Measurements from ENCODE around the gene GINS2.

- no peak for TF ChIP-seq SIN3A (IDR thresholded peaks at IDR 0.05; ENCODE audit: low read depth)
- TF ChIP-seq, protein P1, sequence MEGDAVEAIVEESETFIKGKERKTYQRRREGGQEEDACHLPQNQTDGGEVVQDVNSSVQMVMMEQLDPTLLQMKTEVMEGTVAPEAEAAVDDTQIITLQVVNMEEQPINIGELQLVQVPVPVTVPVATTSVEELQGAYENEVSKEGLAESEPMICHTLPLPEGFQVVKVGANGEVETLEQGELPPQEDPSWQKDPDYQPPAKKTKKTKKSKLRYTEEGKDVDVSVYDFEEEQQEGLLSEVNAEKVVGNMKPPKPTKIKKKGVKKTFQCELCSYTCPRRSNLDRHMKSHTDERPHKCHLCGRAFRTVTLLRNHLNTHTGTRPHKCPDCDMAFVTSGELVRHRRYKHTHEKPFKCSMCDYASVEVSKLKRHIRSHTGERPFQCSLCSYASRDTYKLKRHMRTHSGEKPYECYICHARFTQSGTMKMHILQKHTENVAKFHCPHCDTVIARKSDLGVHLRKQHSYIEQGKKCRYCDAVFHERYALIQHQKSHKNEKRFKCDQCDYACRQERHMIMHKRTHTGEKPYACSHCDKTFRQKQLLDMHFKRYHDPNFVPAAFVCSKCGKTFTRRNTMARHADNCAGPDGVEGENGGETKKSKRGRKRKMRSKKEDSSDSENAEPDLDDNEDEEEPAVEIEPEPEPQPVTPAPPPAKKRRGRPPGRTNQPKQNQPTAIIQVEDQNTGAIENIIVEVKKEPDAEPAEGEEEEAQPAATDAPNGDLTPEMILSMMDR (IDR thresholded peaks at IDR 0.05 in 2 of 3, conservative IDR thresholded peaks at IDR 0.05 in 1 of 3; ENCODE audit: borderline replicate concordance in 1 of 3, insufficient read depth in 1 of 3, low read depth in 2 of 3, low read length in 2 of 3) = no peak
- no peak for TF ChIP-seq MAX (IDR thresholded peaks at IDR 0.05)
- TF ChIP-seq EGR1 (IDR thresholded peaks at IDR 0.05; ENCODE audit: low read depth) = no peak
- TF ChIP-seq CEBPB (IDR thresholded peaks at IDR 0.05; ENCODE audit: low read depth) = no peak
- TF ChIP-seq YY1 (IDR thresholded peaks at IDR 0.05; ENCODE audit: extremely low read depth, insufficient replicate concordance, low read depth, low read length) = no peak
- no peak for TF ChIP-seq EZH2 (IDR thresholded peaks at IDR 0.05)
- no peak for TF ChIP-seq ZBTB33 (IDR thresholded peaks at IDR 0.05; ENCODE audit: extremely low read depth, insufficient replicate concordance, low read length)
- no peak for TF ChIP-seq POLR2A (IDR thresholded peaks at IDR 0.05; ENCODE audit: borderline replicate concordance, extremely low read depth, insufficient read depth, insufficient read length)
- no peak for TF ChIP-seq ZFX (IDR thresholded peaks at IDR 0.05)
- no peak for TF ChIP-seq POLR2AphosphoS5 (IDR thresholded peaks at IDR 0.05; ENCODE audit: low read depth, low read length)
- TF ChIP-seq REST (IDR thresholded peaks at IDR 0.05; ENCODE audit: low read depth) = no peak
- TF ChIP-seq SRF (IDR thresholded peaks at IDR 0.05; ENCODE audit: low read depth) = no peak
Measured at GRCh38 chr16:85731179-85731578, 42.4 kb upstream of the GINS2 start.
